CD4-positive, alpha-beta T cell (primary cell): Measurements from ENCODE around the gene SYK. TPM values are rescaled to one million over a fixed set of nuclear protein-coding genes. Genes with fewer than 3 reads are reported as not detected.

Experiments used
- ATAC-seq: fragments of 200-7000 bp; cut with Tn5 transposase; one replicate; pipeline ENCODE4 v1.10.0; 2022; ENCODE audit warnings: mild to moderate bottlenecking; ENCODE audit not compliant: poor library complexity
- CTCF ChIA-PET: fragments of 350-600 bp; sonication (Branson Sonifier 250); formaldehyde crosslinking; loops from one replicate; lab custom pipeline; 2021; ENCODE audit warnings: antibody characterized with exemption, inconsistent platforms; lab: Charles Lee
- POLR2A ChIA-PET: fragments of 350-600 bp; sonication (Branson Sonifier 250); formaldehyde crosslinking; loops from one replicate; lab custom pipeline; 2021; ENCODE audit warnings: antibody characterized with exemption, inconsistent platforms; lab: Charles Lee
- DNase-seq, 14 experiments: peaks; one replicate each; pipeline ENCODE4 v3.0.0-alpha.2; 2013 to 2020; ENCODE audit warnings: mixed read lengths in 2 of 14
- H3K27ac ChIP-seq, 2 donors: one replicate each; pipeline versions ENCODE4 v1.5.1 to v1.7.0; 2013; ENCODE audit warnings: low read length in 2 of 2, low read depth in 1 of 2, mild to moderate bottlenecking in 1 of 2
- H3K27me3 ChIP-seq, 2 experiments: 1 replicate in 1 of 2; 2 replicates in 1 of 2; pipeline versions ENCODE4 v1.6.1 to v1.7.0; 2013; ENCODE audit warnings: low read length in 2 of 2, control low read depth in 1 of 2, mild to moderate bottlenecking in 1 of 2, moderate library complexity in 1 of 2; ENCODE audit not compliant: insufficient read depth in 2 of 2, control insufficient read depth in 1 of 2
- H3K36me3 ChIP-seq: one replicate; pipeline ENCODE4 v1.6.1; 2013; ENCODE audit warnings: low read length, control low read depth; ENCODE audit not compliant: insufficient read depth
- H3K4me1 ChIP-seq: one replicate; pipeline ENCODE4 v1.6.1; 2013; ENCODE audit warnings: low read length, control low read depth; ENCODE audit not compliant: insufficient read depth
- H3K4me3 ChIP-seq: one replicate; pipeline ENCODE4 v1.5.1; 2013; ENCODE audit warnings: mild to moderate bottlenecking, low read length, moderate library complexity
- H3K9me3 ChIP-seq, 2 experiments: 1 replicate in 1 of 2; 2 replicates in 1 of 2; pipeline versions ENCODE4 v1.6.1 to v1.7.0; 2013; ENCODE audit warnings: low read length in 2 of 2, mild to moderate bottlenecking in 2 of 2, control low read depth in 1 of 2, moderate library complexity in 1 of 2; ENCODE audit not compliant: control insufficient read depth in 1 of 2, insufficient read depth in 1 of 2
- H3K27ac Mint-ChIP-seq: one replicate; pipeline ENCODE4 v1.8.0; 2020; ENCODE audit warnings: mixed read lengths
- H3K27me3 Mint-ChIP-seq: one replicate; pipeline ENCODE4 v1.8.0; 2021; ENCODE audit warnings: mixed read lengths
- H3K36me3 Mint-ChIP-seq: one replicate; pipeline ENCODE4 v1.8.0; 2021; ENCODE audit warnings: low read depth, mixed read lengths
- H3K4me1 Mint-ChIP-seq: one replicate; pipeline ENCODE4 v1.8.0; 2021; ENCODE audit warnings: low read depth, mixed read lengths
- H3K4me3 Mint-ChIP-seq: one replicate; pipeline ENCODE4 v1.8.0; 2020; ENCODE audit warnings: mild to moderate bottlenecking, mixed read lengths
- H3K9me3 Mint-ChIP-seq: one replicate; pipeline ENCODE4 v1.8.0; 2020; ENCODE audit warnings: mixed read lengths
- intact Hi-C, 2 experiments: fragments of 100-400 bp; cut with DNase I in 1 of 2; cut with micrococcal nuclease in 1 of 2; formaldehyde crosslinking; loops; one replicate each; pipeline versions ENCODE4 v1.15.1 to v1.9.0; 2023 to 2025; cut with DNase I, micrococcal nuclease
- total RNA-seq, 174 experiments: library from RNA in 2 of 174; stranded (reverse) in 2 of 174; gene quantifications; one replicate each; pipeline ENCODE4 v1.2.3 and lab custom pipeline; 2021 to 2026
- TF ChIP-seq, protein P1 (sequence below): fragments of 200-600 bp; IDR thresholded peaks from one replicate; pipeline ENCODE4 v1.8.0; 2022; ENCODE audit warnings: antibody characterized with exemption, mild to moderate bottlenecking

Gene SYK
- total RNA-seq, 2 experiments from 2014 or later, result 1.1 to 1.2 TPM

DNA sequence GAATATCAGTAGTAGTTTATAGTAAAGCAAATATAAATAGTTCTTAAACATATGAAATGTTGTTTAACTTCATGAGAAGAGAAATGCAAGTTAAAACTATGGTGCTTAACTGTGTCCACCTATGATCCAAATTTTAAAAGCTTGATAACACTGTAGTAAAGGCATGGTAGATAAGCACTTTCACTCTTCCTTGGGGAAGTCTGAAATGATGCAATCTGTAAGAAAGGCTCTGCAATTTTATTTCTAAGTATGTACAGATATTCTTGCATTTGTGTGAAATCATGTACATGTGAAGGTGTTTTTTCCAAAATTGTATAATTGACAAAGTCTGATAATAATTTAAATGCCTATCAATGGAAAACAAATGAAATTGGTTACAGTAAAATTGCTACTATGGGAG is 66.9 kb downstream of the SYK start:
- DNase-seq, result peak in 1 of 14 experiments; percentile 6
- Histone ChIP-seq H3K27ac (no peak overlapping the region), H3K4me1 (peaks cover 14% of the 10 kb centered on the region), H3K36me3 (no peaks in the 10 kb centered on the region), H3K4me3 (no peak overlapping the region), H3K27me3 (no peaks in the 10 kb centered on the region), H3K9me3 (no peaks in the 10 kb centered on the region)
- no peak for ATAC-seq
- Mint-ChIP-seq H3K9me3 (no peaks in the 10 kb centered on the region), H3K4me3 (no peak overlapping the region), H3K27ac (no peak overlapping the region), H3K36me3 (no peaks in the 10 kb centered on the region), H3K27me3 (peaks cover 17% of the 10 kb centered on the region), H3K4me1 (peaks cover 20% of the 10 kb centered on the region)
- TF ChIP-seq, protein P1, sequence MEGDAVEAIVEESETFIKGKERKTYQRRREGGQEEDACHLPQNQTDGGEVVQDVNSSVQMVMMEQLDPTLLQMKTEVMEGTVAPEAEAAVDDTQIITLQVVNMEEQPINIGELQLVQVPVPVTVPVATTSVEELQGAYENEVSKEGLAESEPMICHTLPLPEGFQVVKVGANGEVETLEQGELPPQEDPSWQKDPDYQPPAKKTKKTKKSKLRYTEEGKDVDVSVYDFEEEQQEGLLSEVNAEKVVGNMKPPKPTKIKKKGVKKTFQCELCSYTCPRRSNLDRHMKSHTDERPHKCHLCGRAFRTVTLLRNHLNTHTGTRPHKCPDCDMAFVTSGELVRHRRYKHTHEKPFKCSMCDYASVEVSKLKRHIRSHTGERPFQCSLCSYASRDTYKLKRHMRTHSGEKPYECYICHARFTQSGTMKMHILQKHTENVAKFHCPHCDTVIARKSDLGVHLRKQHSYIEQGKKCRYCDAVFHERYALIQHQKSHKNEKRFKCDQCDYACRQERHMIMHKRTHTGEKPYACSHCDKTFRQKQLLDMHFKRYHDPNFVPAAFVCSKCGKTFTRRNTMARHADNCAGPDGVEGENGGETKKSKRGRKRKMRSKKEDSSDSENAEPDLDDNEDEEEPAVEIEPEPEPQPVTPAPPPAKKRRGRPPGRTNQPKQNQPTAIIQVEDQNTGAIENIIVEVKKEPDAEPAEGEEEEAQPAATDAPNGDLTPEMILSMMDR, result no peak
- ChIA-PET POLR2A (no interaction called here), CTCF (interaction anchor here (1.2 kb wide), 1 partner anchor 1271 kb away, joined by 5 read pairs; no protein-coding TSS in a partner anchor)
- intact Hi-C loops, result no loop called here

DNA sequence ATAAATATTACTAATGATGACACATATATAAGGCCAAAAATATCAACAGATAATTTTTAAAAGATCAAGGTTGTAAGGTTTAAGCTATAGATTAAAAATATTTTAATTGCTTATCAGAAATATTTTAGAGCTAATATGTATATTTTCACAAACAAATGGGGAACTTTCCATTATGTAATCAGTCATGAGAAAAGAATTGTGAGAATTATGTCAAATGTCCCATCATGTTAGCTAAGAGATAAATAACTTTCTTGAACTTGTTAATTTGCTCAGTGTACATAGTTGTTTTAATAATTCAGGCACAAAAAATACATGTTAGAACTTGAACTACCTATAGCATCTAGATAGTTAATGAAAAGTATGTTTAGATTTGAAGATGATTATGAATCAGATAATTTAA is 67.7 kb downstream of the SYK start:
- Mint-ChIP-seq H3K4me3 (no peak overlapping the region), H3K4me1 (peaks cover 13% of the 10 kb centered on the region), H3K27me3 (peaks cover 17% of the 10 kb centered on the region), H3K27ac (no peak overlapping the region), H3K36me3 (no peaks in the 10 kb centered on the region), H3K9me3 (no peaks in the 10 kb centered on the region)
- no peak for ATAC-seq
- H3K36me3 ChIP-seq, result no peaks in the 10 kb centered on the region
- peaks cover 8% of the 10 kb centered on the region for H3K4me1 ChIP-seq
- ChIA-PET POLR2A (no interaction called here), CTCF (no interaction called here)
- H3K27me3 ChIP-seq, result no peaks in the 10 kb centered on the region
- no peak overlapping the region for H3K4me3 ChIP-seq
- intact Hi-C loops, result no loop called here
- H3K27ac ChIP-seq, result no peak overlapping the region
- TF ChIP-seq, protein P1, result no peak
- no peaks in the 10 kb centered on the region for H3K9me3 ChIP-seq
- no peak for DNase-seq

DNA sequence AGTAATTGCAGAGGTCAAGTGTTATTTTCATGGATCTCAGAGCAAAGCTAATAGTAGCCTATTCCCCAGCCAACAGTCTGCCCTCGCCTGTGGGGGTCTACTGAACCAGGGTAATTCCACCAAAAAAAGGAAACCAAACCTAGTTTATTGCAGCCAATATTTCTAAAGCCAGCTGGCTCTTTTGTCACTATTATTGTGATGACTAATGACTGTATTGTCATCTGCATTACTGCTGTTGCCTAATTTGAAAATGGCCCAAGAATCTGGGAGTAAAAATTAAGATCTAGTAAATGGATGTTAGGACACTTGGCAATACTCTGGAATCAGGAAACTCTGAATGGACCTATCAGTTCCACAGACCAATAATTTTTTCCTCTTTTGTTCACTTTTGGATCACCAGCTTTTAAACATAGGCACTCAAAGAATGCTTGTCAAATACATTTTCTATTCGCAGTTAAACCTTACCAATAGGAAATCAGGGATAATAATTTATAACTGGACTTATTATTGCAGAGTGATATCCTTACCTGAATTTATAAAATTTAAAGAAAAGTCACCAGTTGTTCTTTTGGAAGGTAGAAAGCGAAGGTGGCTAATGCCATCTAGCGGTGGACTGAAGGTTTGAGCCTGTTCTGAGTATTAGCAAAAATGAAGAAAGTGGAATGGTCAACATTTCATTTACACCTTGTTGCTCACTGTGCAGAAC is 69.2 kb downstream of the SYK start:
- Mint-ChIP-seq H3K9me3 (no peaks in the 10 kb centered on the region), H3K4me3 (no peak overlapping the region), H3K27ac (no peak overlapping the region), H3K27me3 (peaks cover 17% of the 10 kb centered on the region), H3K36me3 (no peaks in the 10 kb centered on the region), H3K4me1 (no peaks in the 10 kb centered on the region)
- ChIA-PET CTCF (interaction anchor here (0.9 kb wide), 1 partner anchor 1273 kb away, joined by 4 read pairs; no protein-coding TSS in a partner anchor), POLR2A (no interaction called here)
- H3K4me3 ChIP-seq, result no peak overlapping the region
- DNase-seq (peak in 12 of 14 experiments; percentile 4 to 72 (median 16)), ATAC-seq (no peak)
- H3K4me1 ChIP-seq, result no peaks in the 10 kb centered on the region
- intact Hi-C loops, result loop anchor here (1.0 to 2.0 kb wide), 5 partner anchors 644 to 1294 kb away; no protein-coding TSS in a partner anchor
- H3K36me3 ChIP-seq, result no peaks in the 10 kb centered on the region
- H3K27ac ChIP-seq, result no peak overlapping the region
- no peaks in the 10 kb centered on the region for H3K9me3 ChIP-seq
- TF ChIP-seq, protein P1, result peak; percentile 98
- no peaks in the 10 kb centered on the region for H3K27me3 ChIP-seq
